ENCODE results near the gene TUBB.
A peak's percentile ranks its signal among the peaks of the same experiment; 100 is the strongest.

The TUBB gene

DNA sequence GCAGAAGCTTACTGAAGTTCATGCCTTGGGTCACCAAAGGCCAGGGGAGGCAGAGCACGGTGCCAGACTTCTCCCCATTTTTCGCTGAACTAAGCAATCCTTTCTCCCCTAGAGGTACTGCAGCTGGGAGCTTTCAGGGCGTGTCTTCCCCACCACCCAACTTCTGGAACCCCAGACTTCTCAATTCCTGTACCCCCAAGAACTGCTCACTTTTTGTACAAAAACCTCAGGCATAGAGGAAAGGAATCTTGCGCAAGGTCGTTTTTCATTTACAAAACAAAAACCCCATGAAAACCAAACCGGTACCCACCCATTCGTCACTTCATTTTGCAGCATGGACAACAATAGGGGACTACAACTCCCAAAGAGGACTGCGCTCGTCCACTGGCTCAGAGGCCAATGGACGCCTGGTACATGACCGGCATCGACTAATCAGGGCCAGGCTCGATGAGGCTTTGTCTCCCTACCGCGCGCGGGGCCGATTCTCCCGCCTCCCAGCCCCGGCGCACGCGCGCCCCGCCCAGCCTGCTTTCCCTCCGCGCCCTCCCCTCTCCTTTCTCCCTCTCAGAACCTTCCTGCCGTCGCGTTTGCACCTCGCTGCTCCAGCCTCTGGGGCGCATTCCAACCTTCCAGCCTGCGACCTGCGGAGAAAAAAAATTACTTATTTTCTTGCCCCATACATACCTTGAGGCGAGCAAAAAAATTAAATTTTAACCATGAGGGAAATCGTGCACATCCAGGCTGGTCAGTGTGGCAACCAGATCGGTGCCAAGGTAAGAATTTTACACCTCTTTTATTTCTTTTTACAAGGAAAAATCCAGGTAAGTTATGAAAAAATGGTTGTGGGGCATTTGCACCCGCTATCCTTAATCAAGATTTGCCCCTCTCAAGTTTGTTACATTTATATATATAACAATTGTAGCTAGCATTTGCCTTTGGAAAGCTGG lies at the start of gene TUBB:
TSS of gene TUBB (plus strand) at position 562 of the 947 bp plus-strand sequence. CDS start at position 717, 155 bp downstream.
- peak; percentile 96 for DNase-seq

DNA sequence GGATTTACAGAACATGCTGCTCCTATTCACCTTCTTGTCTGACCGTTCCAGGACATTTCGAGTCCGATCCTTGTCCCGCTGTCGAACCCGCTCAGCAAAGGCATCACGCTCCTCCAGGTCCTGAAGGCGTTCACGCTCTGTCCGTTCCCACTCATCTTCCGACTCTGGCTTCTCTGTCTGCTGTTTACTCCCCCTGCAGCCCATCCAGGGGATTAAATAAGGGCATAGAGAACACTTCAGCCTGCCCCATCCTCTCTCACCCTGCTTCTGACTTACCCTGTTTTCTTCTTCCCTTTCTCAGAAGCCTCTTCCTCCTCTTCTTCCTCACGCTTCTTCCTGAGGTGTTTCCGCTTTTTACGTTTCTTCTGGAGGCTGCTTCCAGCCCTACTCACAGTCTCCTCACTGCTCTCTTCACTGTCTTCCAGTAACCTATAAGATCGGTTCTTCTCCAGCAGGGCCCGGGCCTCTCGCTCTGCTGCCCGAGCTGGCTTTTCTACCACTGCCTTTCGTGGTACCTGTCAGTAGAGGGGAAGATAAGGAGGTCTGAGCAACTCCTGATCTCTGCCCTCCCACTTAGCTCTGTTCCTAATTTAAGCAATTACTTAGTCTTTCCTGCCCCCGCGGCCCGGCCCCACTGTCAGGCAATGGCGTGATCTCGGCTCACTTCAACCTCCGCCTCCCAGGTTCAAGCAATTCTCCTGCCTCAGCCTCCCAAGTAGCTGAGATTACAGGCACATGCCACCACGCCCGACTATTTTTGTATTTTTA lies 49.2 kb upstream of the TUBB start:
- no peak for DNase-seq

DNA sequence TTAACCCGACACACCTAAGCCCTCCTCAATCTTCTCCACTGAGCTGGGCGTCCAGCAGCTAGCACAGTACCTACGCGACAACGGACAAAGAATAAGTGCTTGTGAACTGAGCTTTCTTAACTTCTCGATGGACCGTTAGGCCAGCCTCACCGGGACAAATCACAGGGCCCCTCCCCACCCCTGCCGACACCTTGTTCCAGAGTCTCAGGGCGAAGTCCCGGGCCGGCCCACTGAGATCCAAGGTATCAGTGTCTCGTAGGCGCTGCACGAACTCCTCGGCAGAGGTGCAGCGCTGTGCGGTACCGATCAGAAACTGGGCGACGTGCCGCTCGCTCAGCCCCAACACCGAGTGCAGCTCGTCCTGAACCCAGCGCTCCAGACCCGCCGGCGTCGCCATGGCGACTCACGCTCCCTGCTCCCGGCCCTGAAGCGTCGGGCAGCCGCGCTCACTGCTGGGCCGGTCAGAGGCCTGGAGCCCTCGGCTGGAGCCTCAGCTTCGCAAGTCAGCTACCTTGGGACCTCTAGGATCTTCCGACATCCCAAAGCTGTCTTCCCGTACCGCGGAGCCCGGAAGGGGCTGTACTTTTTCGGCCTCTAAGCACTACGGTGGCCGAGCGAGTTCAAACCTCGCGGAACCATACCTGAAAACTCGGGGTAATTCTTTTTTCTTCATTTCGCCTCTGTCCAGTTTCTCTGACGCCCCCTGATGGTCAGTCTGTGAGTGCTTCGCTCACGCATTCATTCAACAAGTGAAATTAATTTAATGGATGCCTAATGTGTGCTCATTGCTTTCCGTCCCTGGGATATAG lies 47.5 kb upstream of the TUBB start, which contains the start of gene DHX16:
TSS of gene DHX16 (minus strand) at position 562 of the 809 bp plus-strand sequence. CDS start at position 397, 165 bp downstream.
- peak; percentile 89 for DNase-seq

DNA sequence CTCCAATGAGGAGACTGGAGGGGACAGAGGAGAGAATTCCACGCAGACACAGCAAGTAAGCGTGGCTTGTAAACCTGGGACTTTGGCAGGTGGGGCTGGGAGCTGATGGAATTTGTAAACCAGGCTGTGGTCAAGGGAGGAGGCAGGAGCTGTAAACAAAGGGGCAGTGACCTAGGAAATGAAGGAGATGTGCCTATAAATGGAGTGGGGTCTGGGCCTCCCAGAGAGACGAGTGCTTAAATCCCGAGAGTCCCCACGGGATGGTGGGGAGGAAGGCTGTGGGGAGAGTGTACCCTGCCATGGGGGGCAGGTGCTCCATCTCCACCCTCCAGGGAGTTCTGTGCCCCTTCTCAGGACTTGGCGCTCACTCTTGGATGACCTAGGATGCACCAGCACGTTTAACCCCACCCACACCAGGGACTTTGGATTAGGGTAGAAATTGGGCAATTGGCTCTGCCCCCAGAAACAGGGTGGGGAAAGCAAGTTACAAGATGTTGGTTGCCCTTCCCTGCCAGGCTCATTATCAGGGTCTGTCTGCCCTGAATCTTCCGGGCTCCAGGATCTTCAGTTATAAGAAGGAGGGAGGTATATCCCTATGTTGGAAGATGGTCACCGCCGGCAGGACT lies 43.4 kb upstream of the TUBB start:
- DNase-seq = no peak

DNA sequence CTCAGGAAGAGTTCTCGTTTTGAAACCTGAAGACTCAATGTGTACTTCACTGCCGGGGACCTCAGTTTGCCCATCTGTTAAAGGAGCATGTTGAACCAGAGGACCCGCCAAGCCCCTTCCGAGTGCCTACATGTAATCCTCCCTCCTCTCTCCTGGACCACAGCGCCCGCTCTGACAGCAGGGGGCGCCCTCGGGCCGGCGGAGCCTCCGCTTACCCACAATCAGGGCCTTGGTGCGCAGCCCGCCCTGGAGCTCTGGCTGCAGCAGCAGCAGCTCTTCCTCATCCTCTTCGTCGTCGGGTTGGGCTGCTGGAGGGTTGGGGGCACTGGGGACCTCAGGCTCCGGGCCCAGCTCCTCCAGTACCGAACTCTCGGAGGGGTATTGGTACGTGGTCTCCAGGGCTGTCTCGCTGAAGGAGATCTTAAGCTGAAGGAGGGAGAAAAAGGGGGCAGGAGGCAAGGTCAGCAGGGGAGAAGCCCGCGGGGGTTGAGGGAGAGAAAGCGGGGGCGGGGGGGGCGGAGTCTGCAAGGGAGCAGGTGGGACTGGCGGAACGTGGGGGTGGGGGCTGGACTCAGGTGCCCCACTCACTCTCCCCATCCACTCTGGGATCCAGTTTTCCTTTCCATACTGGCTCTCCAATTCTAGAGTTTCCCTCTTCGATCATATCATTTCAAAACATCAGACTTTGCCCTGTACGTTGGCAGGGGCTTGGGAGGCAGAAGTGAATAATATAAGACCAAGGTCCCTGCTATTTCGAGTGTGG lies 41.0 kb upstream of the TUBB start:
- DNase-seq = peak; percentile 89

DNA sequence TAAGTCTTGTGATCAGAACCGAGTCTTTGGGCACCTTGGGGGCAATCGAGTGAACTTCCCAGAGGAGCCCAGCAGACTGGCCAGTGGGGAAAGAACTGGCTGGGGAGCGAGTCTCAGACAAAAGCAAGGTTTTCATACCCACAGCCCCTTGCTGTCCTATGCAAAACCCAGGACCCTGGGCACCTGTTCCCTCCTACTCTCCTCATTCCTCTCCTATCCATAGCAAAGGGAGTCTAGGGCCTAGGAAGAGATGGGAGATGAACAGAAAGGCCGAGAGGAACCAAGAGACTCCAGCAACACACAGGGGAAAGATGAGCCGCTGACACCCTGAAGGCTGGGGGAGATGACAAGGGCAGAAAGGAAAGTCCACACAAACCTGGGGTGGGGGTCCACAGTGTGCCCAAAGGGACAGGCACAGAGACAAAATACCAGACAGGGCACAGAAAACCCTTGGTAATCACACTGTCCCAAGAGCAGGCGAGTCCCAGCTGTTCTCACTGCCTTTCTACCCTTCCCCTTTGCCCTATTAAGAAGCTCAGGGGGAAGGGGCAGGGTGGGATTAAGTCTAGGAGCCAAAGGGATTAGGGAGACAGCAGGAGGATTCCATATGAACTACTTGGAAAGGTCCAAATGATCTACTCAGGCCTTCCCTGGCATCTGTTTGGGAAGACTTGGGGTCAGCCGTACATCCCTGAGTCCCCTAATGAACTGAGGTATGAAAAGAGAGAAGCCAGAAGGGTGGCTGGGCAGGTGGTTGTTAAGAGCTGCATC lies 40.2 kb upstream of the TUBB start:
- no peak for DNase-seq

DNA sequence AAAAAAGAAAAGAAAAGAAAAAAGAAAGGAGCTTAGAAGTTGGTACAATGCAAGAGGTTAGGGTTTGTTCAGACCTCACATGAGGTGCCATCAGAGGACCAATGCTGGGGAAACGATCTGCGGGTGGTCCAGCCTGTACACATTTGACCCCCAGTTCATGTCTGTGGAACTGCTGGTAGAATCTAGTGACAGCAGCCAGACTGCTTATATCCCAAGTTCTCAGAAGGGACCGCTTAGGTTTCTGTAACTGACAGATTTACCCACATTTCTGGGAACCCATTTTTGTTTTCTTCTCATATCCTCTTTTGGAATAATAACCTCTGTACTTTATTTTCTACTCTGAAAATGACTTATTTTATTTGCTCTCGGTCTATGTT lies 38.4 kb upstream of the TUBB start:
- DNase-seq = no peak

DNA sequence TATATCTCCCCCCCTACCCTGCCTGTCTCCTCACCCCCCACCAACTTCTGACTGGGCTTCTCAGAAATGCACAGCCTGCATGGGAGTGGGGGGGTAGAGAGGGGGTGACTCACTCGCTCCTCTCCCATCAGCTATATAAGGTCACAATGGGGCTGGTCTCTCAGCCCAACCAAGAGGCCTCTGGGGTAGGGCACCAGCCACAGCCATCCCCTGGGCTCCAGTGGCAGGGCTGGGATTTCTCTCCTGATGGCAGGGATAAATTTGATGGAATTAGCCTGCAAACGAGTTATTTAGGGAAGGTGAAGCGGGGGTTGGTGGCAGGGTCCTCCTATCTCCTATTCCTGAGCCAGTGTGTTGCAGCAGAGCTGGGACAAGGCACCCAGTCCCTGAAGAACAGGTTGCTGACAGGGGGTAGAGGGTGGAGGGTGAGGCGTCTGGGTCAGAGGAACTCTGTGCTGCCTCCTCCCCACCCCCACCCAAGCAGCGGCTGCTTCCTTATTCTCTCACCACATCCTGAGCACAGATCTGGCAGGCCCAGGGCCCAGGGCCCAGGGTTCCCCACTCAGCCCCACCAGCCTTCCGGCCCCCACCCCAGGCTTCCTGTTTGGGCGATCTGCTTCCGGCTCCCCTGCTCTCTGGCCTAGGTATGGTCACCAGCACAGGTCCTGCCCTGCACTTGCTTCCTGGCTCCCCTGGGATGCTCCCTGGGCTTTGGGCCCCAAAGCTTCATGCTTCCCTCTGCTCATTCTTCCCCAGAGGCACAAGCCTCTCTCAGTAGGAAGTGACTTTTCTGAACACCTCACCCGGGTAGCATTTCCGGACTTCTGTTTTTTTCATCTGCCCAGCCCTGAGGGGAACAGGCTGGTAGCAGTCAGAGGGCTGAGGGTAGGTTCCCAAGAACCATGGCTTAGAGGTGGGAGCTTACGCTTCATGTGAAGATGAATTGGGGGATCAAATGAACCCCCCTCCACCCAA lies 37.7 kb upstream of the TUBB start:
- peak; percentile 89 for DNase-seq

DNA sequence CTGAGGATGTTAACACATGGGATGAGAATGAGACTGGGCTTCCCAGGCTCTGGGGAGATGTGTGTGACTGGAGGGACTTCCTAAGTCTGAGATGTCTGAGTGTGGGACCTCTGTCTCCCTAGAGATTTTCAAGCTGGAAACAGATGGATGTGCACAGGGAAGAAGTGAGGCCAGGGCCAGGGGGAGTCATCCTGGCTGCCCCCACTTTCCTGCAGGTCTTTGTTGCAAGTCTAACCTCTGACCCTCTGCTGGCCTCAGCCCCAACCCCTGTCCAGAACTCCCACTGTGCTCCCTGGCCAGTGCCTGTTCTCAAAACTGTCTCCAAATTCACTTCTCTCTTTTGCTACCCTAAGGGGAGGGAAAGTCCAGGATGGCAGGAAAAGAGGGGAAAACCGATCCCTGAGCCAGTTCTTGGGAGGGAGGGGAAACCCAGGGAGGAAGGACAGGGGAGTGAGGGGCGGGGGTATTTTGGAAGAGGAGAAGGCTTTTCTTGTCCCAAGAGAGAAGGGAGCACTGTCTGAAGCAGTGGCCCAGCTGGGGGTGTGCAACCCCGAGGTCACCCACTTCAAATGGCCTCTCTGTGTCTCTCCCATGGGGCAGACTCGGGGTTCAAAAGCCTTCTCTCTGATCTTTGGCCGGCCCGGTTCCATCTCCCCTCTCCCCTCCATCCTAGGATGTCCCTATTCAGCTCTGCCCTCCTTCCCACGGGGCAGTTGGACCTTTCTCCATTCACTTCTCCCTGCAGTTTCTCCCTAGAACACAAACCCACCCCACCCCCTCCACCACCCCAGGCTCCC lies 36.8 kb upstream of the TUBB start:
- no peak for DNase-seq

DNA sequence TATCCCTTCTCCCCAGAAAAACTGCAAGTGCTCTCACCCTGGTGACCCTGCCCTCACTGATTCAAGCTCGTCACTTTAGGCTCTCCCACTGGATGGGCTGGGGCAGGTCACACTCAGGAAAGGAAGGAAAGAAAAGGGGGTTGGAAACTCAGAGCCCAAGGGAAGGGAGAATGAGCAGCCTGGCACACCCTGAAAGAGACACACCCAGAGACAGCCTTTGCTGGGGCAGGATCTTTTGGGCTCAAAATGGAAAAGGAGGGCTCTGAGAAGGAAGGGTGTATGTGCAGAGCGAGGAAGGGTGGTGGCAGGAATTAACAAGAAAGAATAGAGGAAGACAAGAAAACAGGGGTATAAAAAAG lies 36.2 kb upstream of the TUBB start:
- no peak for DNase-seq

DNA sequence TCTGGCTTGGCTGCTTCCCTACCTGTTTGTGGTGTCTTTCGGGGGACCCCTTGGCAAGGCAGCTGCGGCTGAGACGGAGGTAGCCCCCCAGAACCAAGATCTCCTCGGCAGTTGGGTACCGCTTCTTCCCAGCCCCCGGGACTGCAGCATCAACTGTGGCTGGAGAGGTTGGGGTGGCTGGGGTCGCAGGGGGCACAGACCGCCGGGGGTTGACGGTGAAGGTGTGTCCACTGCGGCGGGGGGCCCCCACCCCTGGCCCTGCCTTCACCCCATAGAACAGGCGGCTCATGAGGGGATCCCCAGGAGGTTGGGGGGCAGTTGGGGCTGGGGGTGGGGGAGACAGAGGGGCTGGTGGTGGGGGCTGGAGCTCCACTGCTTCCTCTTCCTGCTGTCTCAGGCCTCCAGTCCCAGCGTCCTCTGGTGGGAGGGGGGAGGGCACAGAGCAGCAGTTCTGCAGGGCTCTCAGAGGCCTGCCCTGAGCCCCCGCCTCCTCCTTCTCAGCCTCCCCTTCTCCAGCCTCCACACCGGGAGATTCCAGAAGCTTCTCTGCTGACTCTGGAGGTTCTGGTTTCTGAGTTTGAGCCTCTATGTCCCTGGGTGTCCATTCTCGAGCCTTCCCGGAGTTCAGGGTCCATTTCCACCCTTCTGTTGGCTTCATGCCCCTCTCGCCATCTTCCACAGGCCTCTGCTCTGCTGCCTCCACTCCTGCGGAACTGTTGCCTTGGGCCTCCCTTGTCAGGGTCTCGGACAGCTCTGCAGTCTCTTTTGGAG lies 35.6 kb upstream of the TUBB start:
- DNase-seq = peak; percentile 58

DNA sequence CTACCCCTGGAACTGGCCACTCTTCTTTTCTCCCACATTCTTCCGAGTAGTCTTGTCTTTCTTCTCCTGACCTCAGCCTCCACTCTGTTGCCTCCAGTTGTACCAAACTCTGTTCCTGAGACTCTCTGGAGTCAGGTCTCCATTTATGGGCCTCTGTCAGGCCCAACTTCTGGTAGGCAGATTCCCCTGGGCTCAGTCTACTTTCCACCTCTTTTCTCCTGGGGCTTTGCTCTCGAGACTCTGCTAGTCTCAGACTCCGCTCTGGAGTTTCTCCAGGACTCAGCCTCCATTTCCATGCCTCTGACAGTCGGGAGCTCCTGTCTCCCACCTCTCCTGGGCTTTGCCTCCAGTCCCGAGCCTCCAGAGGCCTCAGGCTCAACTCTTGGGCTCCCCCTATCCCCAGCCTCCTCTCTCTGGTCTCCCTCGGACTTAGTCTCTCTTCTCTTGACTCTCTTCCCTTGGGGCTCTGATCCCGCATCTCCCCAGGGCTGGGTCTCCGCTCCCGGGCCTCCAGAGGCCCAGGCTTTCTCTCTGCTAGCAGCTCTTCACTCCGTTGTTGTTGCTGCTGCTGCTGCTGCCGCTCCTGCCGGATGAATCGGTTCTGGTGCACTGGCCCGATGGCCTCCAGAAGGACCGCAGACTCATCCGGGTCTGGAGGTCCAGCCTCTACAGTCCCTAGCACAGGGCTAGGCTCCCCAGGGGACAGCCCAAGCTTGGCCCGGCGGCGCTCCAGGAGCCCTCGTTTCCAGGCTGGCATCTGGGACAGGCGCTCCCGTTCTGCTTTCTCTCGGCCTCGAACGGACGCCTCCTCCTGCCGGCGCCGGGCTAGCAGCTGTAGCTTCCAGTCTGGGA lies 34.8 kb upstream of the TUBB start:
- DNase-seq = no peak

DNA sequence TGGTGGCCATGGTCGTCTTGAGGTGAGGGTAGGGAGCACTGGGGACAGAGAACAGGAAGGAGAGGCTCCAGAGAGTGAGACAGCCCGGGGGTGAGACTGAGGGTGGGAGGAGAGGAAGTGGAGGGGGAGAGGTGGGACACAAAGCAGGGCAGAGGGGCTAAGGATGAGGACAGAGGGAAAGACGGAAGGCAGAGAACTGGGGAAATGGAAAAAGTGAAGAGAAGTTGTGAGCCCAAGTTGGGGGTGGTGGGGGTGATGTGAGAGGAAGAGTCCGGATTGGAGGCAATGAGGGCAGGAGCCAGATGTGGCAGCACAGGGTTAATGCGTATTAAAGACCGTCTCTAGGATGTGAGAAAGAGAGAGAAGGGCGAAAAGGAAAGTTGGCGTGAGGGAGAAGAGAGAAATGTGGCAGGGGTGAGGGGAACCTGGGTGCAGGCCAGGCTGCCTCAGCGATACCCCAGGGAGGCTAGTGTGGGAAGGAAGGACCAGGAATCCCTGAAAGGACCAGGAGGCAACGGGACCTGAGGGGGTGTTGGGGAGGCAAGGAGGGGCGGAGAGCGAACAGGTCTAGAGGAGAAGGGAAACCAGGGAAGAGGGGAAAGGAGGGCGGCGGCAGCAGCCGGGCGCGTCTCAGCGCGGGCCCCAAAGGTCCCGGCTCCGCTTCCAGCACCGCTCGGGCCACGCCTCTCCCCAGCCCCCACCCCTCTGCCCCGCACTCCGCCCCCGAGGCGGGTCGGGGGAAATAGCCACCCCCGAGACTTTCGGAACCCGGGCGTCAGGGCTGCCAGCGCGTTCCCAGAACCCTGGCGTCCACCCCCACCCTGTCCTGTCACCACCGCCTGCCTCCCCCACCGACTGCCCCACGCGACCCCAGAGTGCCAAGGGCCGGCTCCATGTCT lies 33.9 kb upstream of the TUBB start, which contains the start of gene PPP1R18:
TSS of gene PPP1R18 (minus strand) at position 637 of the 899 bp plus-strand sequence. CDS start at position 10, 627 bp downstream.
- DNase-seq = peak; percentile 83

DNA sequence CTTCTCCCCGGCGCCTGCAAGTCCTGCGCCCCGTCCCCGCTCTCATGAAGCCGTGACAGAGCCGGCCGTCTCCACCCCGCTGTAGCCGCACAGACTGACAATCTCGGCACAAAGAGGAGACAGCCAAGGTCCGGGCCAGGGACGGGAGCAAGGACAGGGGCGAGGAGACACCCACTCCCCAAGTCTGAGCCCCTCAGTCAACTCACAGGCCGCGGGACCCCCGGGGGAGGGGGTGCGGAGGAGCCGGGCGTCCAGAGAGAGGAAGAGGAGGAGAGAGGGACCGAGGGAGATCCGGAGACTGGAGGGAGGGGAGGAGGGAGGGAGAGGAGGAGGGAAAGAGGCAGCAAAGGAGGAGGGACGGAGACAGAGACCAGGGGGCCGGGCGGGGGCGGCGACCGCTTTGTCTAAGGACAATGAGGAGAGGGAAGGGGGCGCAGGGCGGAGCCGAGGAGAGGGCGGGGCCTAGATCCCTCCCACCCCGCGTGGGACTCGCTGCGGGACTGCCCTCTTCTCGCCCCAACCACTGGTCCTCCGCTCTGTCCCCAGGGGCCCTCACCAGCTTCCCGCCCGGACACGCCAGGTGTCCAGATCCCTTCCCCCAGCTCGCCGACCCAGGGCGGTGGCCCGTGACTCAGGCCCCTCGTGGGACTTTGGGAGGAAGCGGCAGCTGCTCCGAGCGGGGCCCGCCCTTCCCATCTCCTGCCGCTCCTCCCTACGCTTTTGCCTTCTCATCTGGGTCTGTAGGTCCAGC lies 33.1 kb upstream of the TUBB start:
- peak; percentile 87 for DNase-seq

Data from stimulated activated CD4-positive, alpha-beta T cell treated with anti-CD3 and anti-CD28 coated beads, Interleukin-1b, Interleukin-23, amount 100 ng/mL, for 48 hours (primary cell).